Upper lobe of right lung (tissue), 1 donor: ENCODE measurements around the gene MAS1L. TPM values are rescaled to one million over a fixed set of nuclear protein-coding genes. Genes with fewer than 3 reads are reported as not detected.

Experiments
- ATAC-seq: fragments of 200-7000 bp; cut with Tn5 transposase; one replicate; pipeline ENCODE4 v1.9.1; 2020; ENCODE audit warnings: mild to moderate bottlenecking, moderate library complexity
- DNase-seq: peaks from one replicate; pipeline ENCODE4 v3.0.0-alpha.2; 2020
- H3K27ac ChIP-seq: fragments of 200-600 bp; one replicate; pipeline ENCODE4 v1.8.0; 2022
- H3K27me3 ChIP-seq: fragments of 200-600 bp; one replicate; pipeline ENCODE4 v1.8.0; 2022; ENCODE audit warnings: mild to moderate bottlenecking
- H3K36me3 ChIP-seq: fragments of 200-600 bp; one replicate; pipeline ENCODE4 v1.8.0; 2022
- H3K4me1 ChIP-seq: fragments of 200-600 bp; one replicate; pipeline ENCODE4 v1.8.0; 2022
- H3K4me3 ChIP-seq: fragments of 200-600 bp; one replicate; pipeline ENCODE4 v1.8.0; 2022; ENCODE audit warnings: mild to moderate bottlenecking
- H3K9me3 ChIP-seq: fragments of 200-600 bp; one replicate; pipeline ENCODE4 v1.8.0; 2022
- intact Hi-C: fragments of 100-400 bp; cut with DNase I; formaldehyde crosslinking; loops from one replicate; pipeline ENCODE4 v1.11.0; 2022
- total RNA-seq: library from RNA; stranded (reverse); fragmentation: NEBNext Ultra II Directional; extraction: Animal tissue kit (Norgen Biotek cat#: 25700); gene quantifications from one replicate; pipeline ENCODE4 v1.2.1, GENCODE V29; 2021
- TF ChIP-seq, protein P1 (sequence below): fragments of 200-600 bp; IDR thresholded peaks from one replicate; pipeline ENCODE4 v1.8.0; 2022; ENCODE audit warnings: antibody characterized with exemption
- donor health status: DM: no; HTN: yes; CAD: no; lungs with severe emphysema.

The MAS1L gene
- total RNA-seq, 1 donor from 2014 or later: 0.64 TPM

DNA sequence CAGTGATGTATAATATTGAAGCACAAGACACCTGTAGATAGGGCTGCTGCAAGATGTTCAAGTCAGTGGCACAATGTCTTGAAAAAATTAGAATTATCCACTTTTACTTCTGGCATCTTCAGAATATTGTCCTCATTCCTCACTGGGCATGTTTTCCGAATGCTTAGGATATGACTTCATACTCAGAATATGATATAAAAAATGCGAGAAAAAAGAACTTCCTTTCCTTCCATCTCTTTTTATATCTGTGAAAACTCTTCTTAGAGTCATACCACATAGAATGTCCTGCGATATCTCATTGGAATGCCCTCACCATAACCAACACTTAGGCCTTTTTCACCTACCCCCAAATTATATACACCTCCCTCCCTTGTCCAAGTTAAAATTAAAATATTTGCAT lies 4.6 kb downstream of the MAS1L start:
- intact Hi-C loops: no loop called here
- Histone ChIP-seq H3K4me3 (no peak overlapping the region), H3K9me3 (no peaks in the 10 kb centered on the region), H3K27ac (no peak overlapping the region), H3K36me3 (no peaks in the 10 kb centered on the region), H3K27me3 (no peaks in the 10 kb centered on the region), H3K4me1 (no peaks in the 10 kb centered on the region)
- TF ChIP-seq, protein P1, sequence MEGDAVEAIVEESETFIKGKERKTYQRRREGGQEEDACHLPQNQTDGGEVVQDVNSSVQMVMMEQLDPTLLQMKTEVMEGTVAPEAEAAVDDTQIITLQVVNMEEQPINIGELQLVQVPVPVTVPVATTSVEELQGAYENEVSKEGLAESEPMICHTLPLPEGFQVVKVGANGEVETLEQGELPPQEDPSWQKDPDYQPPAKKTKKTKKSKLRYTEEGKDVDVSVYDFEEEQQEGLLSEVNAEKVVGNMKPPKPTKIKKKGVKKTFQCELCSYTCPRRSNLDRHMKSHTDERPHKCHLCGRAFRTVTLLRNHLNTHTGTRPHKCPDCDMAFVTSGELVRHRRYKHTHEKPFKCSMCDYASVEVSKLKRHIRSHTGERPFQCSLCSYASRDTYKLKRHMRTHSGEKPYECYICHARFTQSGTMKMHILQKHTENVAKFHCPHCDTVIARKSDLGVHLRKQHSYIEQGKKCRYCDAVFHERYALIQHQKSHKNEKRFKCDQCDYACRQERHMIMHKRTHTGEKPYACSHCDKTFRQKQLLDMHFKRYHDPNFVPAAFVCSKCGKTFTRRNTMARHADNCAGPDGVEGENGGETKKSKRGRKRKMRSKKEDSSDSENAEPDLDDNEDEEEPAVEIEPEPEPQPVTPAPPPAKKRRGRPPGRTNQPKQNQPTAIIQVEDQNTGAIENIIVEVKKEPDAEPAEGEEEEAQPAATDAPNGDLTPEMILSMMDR: no peak
- DNase-seq (no peak), ATAC-seq (no peak)

DNA sequence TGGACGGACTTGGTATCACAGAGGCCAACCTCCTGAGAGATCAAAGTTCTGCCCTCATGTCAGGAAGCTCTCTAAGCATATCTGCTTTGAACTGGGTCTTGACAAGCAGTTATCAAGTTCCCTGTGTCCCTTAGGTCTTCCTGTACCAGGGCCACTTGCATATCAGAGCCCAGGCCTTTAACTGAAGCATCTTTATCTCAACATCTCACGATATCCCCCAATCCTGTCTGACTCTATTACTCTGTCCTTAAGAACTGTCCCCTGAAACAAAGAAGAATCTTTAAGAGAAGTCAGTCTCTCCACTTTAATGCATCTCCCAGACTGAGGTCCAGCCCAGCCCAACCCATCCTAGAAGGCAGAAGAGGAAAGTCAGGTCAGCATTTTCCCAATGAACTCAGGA lies 8.2 kb downstream of the MAS1L start:
- Histone ChIP-seq H3K27ac (no peak overlapping the region), H3K36me3 (no peaks in the 10 kb centered on the region), H3K27me3 (no peaks in the 10 kb centered on the region), H3K9me3 (no peaks in the 10 kb centered on the region), H3K4me1 (no peaks in the 10 kb centered on the region), H3K4me3 (no peak overlapping the region)
- DNase-seq (no peak), ATAC-seq (no peak)
- TF ChIP-seq, protein P1: no peak
- intact Hi-C loops: no loop called here

DNA sequence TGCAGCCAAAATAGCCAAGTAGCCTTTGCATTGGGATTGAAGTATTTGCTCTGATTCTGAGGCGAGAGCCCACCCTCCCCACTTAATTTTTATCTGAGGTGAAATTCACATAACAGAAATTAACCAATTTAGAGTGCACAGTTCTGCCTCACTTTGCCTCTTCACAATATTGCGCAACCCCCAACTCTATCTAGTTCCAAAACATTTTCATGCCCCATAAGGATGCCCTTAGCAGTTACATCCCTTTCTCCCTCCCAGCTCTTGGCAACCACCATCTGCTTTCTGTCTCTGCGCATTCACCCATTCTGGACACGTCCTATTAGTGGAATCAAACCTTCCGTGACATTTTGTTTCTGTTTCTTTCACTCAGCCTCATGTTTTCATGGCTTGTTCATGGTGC lies 9.0 kb downstream of the MAS1L start:
- no peak overlapping the region for H3K27ac ChIP-seq
- ATAC-seq (no peak), DNase-seq (no peak)
- no peaks in the 10 kb centered on the region for H3K9me3 ChIP-seq
- no peaks in the 10 kb centered on the region for H3K36me3 ChIP-seq
- intact Hi-C loops: no loop called here
- TF ChIP-seq, protein P1: no peak
- no peak overlapping the region for H3K4me3 ChIP-seq
- H3K4me1 ChIP-seq: no peaks in the 10 kb centered on the region
- no peaks in the 10 kb centered on the region for H3K27me3 ChIP-seq

DNA sequence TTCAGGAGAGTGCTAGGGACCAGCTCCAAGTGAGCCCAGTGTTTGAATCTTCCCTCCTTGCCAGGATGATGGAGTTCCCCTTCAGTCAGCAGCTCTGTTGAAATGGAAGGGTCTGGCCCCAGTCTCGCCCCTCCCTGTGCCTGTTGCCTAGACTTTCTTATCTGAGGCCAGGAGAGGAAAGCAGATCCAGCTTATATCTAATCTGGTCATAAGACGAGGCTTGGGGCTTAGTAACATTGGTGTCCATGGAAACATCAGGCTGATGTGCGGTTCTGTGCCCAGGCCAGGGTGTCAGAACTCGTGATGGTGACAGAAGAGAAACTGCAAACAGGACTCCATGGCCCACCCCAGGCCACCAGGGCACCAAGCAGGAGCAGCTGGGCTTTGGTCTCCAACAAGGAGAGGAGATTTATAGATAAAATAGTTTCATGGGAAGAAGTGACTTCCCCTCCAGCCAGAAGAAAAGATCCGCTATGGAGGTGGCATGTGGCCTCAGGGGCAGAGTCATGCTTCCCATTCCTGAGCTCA lies 9.8 kb downstream of the MAS1L start:
- intact Hi-C loops: no loop called here
- no peak for DNase-seq

DNA sequence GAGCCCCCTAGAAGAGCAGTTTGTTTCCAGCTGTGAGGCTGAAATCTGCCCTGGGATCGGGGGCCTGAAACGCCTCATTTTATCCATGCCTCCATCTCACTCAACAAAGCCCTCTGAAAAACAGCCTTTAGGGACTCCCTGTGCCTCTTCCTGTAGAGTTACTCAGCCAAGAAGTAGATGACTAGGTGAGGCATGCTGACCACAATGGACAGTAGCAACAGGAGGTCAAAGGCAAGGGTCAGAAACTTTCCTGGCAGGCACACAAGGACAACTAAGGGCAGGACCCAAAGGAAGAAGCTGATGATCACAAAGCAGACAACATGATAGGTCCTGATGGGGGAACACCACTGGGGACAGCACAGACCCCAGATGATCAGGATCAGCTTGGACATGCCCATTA lies 12.8 kb downstream of the MAS1L start:
- no peaks in the 10 kb centered on the region for H3K4me1 ChIP-seq
- DNase-seq (no peak), ATAC-seq (no peak)
- H3K27me3 ChIP-seq: no peaks in the 10 kb centered on the region
- TF ChIP-seq, protein P1: no peak
- no peaks in the 10 kb centered on the region for H3K9me3 ChIP-seq
- H3K4me3 ChIP-seq: no peak overlapping the region
- H3K36me3 ChIP-seq: no peaks in the 10 kb centered on the region
- H3K27ac ChIP-seq: no peak overlapping the region
- intact Hi-C loops: no loop called here

More for the DNA sequence above, 9.8 kb downstream of the MAS1L start:
- no peak for ATAC-seq
- H3K4me1 ChIP-seq: no peaks in the 10 kb centered on the region
- no peak overlapping the region for H3K4me3 ChIP-seq
- TF ChIP-seq, protein P1: no peak
- H3K27me3 ChIP-seq: no peaks in the 10 kb centered on the region
- H3K36me3 ChIP-seq: no peaks in the 10 kb centered on the region
- H3K27ac ChIP-seq: no peak overlapping the region
- no peaks in the 10 kb centered on the region for H3K9me3 ChIP-seq

DNA sequence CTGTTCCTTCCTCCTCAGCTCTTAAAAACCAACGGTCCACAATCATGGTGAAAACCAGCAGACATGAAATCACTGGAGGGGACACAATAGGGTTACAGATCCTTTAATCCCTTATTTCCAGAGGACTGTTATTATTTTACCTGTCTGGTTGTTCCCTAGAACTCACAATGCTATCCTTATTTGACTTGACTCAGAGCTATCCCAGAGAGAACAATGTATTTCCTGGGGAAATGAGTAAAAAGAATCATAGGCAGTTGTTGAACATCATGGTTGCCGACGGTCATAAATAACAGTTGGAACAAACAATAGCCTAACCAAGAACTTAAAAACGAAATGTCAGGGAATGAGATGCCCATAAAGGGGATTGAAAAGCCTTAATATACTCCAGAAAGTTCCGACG lies 21.5 kb downstream of the MAS1L start:
- TF ChIP-seq, protein P1: no peak
- no peak overlapping the region for H3K27ac ChIP-seq
- no peaks in the 10 kb centered on the region for H3K9me3 ChIP-seq
- no peak for DNase-seq
- ATAC-seq: no peak
- H3K36me3 ChIP-seq: no peaks in the 10 kb centered on the region
- intact Hi-C loops: no loop called here
- no peak overlapping the region for H3K4me3 ChIP-seq
- H3K4me1 ChIP-seq: no peaks in the 10 kb centered on the region
- H3K27me3 ChIP-seq: no peaks in the 10 kb centered on the region
